K562 (cell line): ENCODE data around the gene RSU1. TPM values are rescaled to one million over a fixed set of nuclear protein-coding genes. Genes with fewer than 3 reads are reported as not detected.

ENCODE experiments used
- ATAC-seq: fragments of 200-7000 bp; cut with Tn5 transposase; 3 replicates; pipeline ENCODE4 v1.9.1; 2020; ENCODE audit warnings: moderate library complexity
- BruUV-seq: library from RNA; stranded (reverse); fragments of 400-500 nt; replicated peaks from 2 replicates; lab custom pipeline; 2021; lab: Mats Ljungman, UMichigan
- CTCF ChIA-PET: fragments of 300-600 bp; formaldehyde crosslinking; extraction: SDS; loops from one replicate; lab custom pipeline; 2021; ENCODE audit warnings: low intra/inter-chr PET ratio; lab: Yijun Ruan, JAX
- POLR2A ChIA-PET: fragments of 300-600, 350-650 bp; sonication (Branson Sonifier 250); formaldehyde crosslinking; extraction: SDS; loops from one replicate; lab custom pipeline; 2021; ENCODE audit warnings: antibody characterized with exemption, inconsistent platforms; lab: Yijun Ruan, JAX
- DNase-seq, 4 experiments: peaks; one replicate each; pipeline versions ENCODE4 v3.0.0 to v3.0.0-alpha.2; 2011 to 2018; ENCODE audit warnings: low spot score in 3 of 4, mixed read lengths in 3 of 4; ENCODE audit errors: extremely low read depth in 1 of 4
- FAIRE-seq: peaks from 2 replicates; lab custom pipeline; 2011; peaks lifted over from hg19 to GRCh38; lab: Jason Lieb, UNC
- H2AFZ ChIP-seq: 2 replicates; pipeline ENCODE4 v1.6.0; 2011; ENCODE audit warnings: low read depth, low read length, control low read depth, inconsistent platforms
- H3K27ac ChIP-seq: fragments of 200-600 bp; 3 replicates; pipeline ENCODE4 v1.8.0; 2011; ENCODE audit warnings: low read depth, mild to moderate bottlenecking, control low read depth, inconsistent platforms, low read length, moderate library complexity, mixed read lengths; ENCODE audit errors: extremely low read depth
- H3K27me3 ChIP-seq, 2 experiments: fragments of 300-600 bp in 1 of 2; 2 replicates in 1 of 2; 3 replicates in 1 of 2; pipeline versions ENCODE4 v1.6.0 to v1.8.0; 2011; ENCODE audit warnings: inconsistent platforms in 2 of 2, low read length in 2 of 2, mild to moderate bottlenecking in 1 of 2, mixed read lengths in 1 of 2, moderate library complexity in 1 of 2; ENCODE audit not compliant: control insufficient read depth in 2 of 2, insufficient read depth in 2 of 2
- H3K36me3 ChIP-seq: fragments of 300-600 bp; 3 replicates; pipeline ENCODE4 v1.8.0; 2011; ENCODE audit warnings: mild to moderate bottlenecking, low read length, inconsistent platforms; ENCODE audit not compliant: control insufficient read depth, insufficient read depth
- H3K4me1 ChIP-seq, 2 experiments: fragments of 200-600 bp in 1 of 2; replicated peaks in 1 of 2; 2 replicates in 1 of 2; 3 replicates in 1 of 2; pipeline versions ENCODE4 v1.5.1 to v1.8.0; 2011; ENCODE audit warnings: inconsistent platforms in 2 of 2, low read length in 2 of 2, mild to moderate bottlenecking in 1 of 2, mixed read lengths in 1 of 2, moderate library complexity in 1 of 2; ENCODE audit not compliant: control insufficient read depth in 2 of 2, insufficient read depth in 2 of 2
- H3K4me2 ChIP-seq: 2 replicates; pipeline ENCODE4 v1.6.1; 2011; ENCODE audit warnings: low read length, control low read depth, inconsistent platforms, mixed read lengths; ENCODE audit not compliant: insufficient read depth
- H3K4me3 ChIP-seq: fragments of 200-600 bp; sonication (generic), shearing (Covaris generic); 2 replicates; pipeline ENCODE4 v1.5.1; 2016; ENCODE audit warnings: control low read depth, inconsistent platforms
- H3K79me2 ChIP-seq: fragments of 200-600 bp; 3 replicates; pipeline ENCODE4 v1.8.0; 2011; ENCODE audit warnings: low read length, inconsistent platforms; ENCODE audit not compliant: control insufficient read depth, insufficient read depth
- H3K9ac ChIP-seq, 2 experiments: 2 replicates each; pipeline versions ENCODE4 v1.6.0 to v1.6.1; 2011; ENCODE audit warnings: low read depth in 2 of 2, low read length in 2 of 2, control low read depth in 1 of 2, inconsistent platforms in 1 of 2, mild to moderate bottlenecking in 1 of 2, mixed read lengths in 1 of 2; ENCODE audit not compliant: insufficient read depth in 1 of 2
- H3K9me1 ChIP-seq: one replicate; pipeline ENCODE4 v1.6.0; 2011; ENCODE audit warnings: inconsistent platforms, mild to moderate bottlenecking, low read length, moderate library complexity; ENCODE audit not compliant: control insufficient read depth, insufficient read depth
- H3K9me3 ChIP-seq: replicated peaks from 2 replicates; pipeline ENCODE4 v1.5.1; 2011; ENCODE audit warnings: low read depth, low read length, inconsistent platforms; ENCODE audit not compliant: control insufficient read depth, insufficient read depth
- H4K20me1 ChIP-seq: replicated peaks from 2 replicates; pipeline ENCODE4 v1.6.1; 2011; ENCODE audit warnings: low read length, inconsistent platforms, mixed read lengths; ENCODE audit not compliant: control insufficient read depth, insufficient read depth
- NR2C1 ChIP-seq, 2 experiments: fragments of 450-650 bp; IDR thresholded peaks; 2 replicates each; pipeline ENCODE4 v1.6.1; 2017; ENCODE audit warnings: mild to moderate bottlenecking in 2 of 2, antibody characterized with exemption in 1 of 2, inconsistent platforms in 1 of 2, missing compliant biosample characterization in 1 of 2, missing genetic modification characterization in 1 of 2
- STAT5A ChIP-seq: IDR thresholded peaks from 2 replicates; pipeline ENCODE4 v1.6.1; 2012; ENCODE audit warnings: low read length, inconsistent platforms, borderline replicate concordance
- WGBS: fragments of 100-300 bp; shearing (Covaris generic); methylation state at CpG from one replicate; pipeline ENCODE4 v1.1.6; 2016; ENCODE audit warnings: low coverage, mixed read lengths; ENCODE audit not compliant: insufficient coverage; ENCODE audit errors: missing lambda C conversion rate; 5-methylcytosine and 5-hydroxymethylcytosine counted together
- in situ Hi-C: fragments of 300-500 bp; cut with MboI; formaldehyde crosslinking; loops from 4 replicates; pipeline ENCODE4 v1.15.0; 2018; ENCODE audit warnings: inconsistent platforms, mixed read lengths
- intact Hi-C: fragments of 100-400 bp; cut with micrococcal nuclease; formaldehyde crosslinking; loops from 2 replicates; pipeline ENCODE4 v1.14.2; 2022
- polyA plus RNA-seq, 8 experiments: library from polyadenylated mRNA; depleted of rRNA in 4 of 8; stranded (reverse) in 5 of 8; unstranded in 3 of 8; fragments of >200 nt; fragmentation: Nextera tagmentation in 2 of 8; fragmentation: Illumina TruSeq in 1 of 8; extraction: Ambion mirVana in 2 of 8; extraction: Trizol in 1 of 8; gene quantifications; 2 replicates each; pipeline versions ENCODE4 v1.2.1 to v1.2.3, GENCODE V29; 2011 to 2014; ENCODE audit warnings: inconsistent platforms in 1 of 8, missing spikeins in 1 of 8
- total RNA-seq, 7 experiments: library from RNA; depleted of rRNA in 6 of 7; stranded (reverse); fragments of >200 nt in 6 of 7; fragmentation: Illumina TruSeq in 2 of 7; extraction: Trizol in 2 of 7; gene quantifications; 2 replicates each; pipeline versions ENCODE4 v1.2.1 to v1.2.3, GENCODE V29; 2011 to 2021; ENCODE audit warnings: low replicate concordance in 1 of 7
- TF ChIP-seq, protein P1 (sequence below): fragments of 450-650 bp; formaldehyde crosslinking; IDR thresholded peaks from 2 replicates; pipeline ENCODE4 v1.4.0; 2020; ENCODE audit warnings: mild to moderate bottlenecking, mixed read lengths
- TF ChIP-seq, protein P2 (sequence below): fragments of 450-650 bp; formaldehyde crosslinking; IDR thresholded peaks from 2 replicates; pipeline ENCODE4 v1.4.0; 2020; ENCODE audit warnings: mild to moderate bottlenecking
- TF ChIP-seq, protein P3 (sequence below): sonication (generic); formaldehyde crosslinking; IDR thresholded peaks from 2 replicates; pipeline ENCODE4 v1.4.0; 2020; ENCODE audit warnings: mild to moderate bottlenecking, missing genetic modification reagents

RSU1 gene
- total and polyA plus RNA-seq, 9 of the 15 experiments (the other 6 are each of a cell fraction or from before 2014, with no cell fraction given), result 18.8 to 67.3 (median 31.5) TPM

DNA sequence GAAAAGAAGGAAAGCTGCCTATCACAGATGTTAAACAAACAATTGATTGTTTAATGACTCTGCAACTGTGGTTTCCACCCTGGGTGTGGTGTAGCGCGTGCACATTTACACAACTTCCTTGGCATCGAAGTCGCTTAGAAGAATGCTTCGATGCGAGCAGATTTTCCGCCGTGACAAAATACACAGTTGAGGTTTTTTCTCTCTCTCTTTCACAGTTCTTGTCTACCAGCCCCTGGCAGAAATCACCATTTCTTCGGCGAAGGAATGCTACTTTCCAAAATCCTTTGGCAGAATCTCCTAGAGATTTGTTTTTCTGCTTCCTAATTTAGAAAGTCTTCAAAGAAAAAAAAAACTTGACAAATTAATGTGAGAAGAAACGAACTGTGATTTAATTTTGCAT lies 224.8 kb downstream of the RSU1 start:
- POLR2A ChIA-PET, result interaction anchor here (0.6 kb wide), 1 partner anchor 16 kb away, joined by 3 read pairs; no protein-coding TSS in a partner anchor
- no peak overlapping the region for H2AFZ ChIP-seq
- TF ChIP-seq, protein P1, sequence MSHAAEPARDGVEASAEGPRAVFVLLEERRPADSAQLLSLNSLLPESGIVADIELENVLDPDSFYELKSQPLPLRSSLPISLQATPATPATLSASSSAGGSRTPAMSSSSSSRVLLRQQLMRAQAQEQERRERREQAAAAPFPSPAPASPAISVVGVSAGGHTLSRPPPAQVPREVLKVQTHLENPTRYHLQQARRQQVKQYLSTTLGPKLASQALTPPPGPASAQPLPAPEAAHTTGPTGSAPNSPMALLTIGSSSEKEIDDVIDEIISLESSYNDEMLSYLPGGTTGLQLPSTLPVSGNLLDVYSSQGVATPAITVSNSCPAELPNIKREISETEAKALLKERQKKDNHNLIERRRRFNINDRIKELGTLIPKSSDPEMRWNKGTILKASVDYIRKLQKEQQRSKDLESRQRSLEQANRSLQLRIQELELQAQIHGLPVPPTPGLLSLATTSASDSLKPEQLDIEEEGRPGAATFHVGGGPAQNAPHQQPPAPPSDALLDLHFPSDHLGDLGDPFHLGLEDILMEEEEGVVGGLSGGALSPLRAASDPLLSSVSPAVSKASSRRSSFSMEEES (CRISPR knock-in tag), result no peak
- TF ChIP-seq, protein P2, sequence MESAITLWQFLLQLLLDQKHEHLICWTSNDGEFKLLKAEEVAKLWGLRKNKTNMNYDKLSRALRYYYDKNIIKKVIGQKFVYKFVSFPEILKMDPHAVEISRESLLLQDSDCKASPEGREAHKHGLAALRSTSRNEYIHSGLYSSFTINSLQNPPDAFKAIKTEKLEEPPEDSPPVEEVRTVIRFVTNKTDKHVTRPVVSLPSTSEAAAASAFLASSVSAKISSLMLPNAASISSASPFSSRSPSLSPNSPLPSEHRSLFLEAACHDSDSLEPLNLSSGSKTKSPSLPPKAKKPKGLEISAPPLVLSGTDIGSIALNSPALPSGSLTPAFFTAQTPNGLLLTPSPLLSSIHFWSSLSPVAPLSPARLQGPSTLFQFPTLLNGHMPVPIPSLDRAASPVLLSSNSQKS (CRISPR knock-in tag), result no peak
- TF ChIP-seq, protein P3, sequence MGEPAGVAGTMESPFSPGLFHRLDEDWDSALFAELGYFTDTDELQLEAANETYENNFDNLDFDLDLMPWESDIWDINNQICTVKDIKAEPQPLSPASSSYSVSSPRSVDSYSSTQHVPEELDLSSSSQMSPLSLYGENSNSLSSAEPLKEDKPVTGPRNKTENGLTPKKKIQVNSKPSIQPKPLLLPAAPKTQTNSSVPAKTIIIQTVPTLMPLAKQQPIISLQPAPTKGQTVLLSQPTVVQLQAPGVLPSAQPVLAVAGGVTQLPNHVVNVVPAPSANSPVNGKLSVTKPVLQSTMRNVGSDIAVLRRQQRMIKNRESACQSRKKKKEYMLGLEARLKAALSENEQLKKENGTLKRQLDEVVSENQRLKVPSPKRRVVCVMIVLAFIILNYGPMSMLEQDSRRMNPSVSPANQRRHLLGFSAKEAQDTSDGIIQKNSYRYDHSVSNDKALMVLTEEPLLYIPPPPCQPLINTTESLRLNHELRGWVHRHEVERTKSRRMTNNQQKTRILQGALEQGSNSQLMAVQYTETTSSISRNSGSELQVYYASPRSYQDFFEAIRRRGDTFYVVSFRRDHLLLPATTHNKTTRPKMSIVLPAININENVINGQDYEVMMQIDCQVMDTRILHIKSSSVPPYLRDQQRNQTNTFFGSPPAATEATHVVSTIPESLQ (CRISPR knock-in tag), result no peak
- no peak for TF ChIP-seq STAT5A
- TF ChIP-seq NR2C1 (IDR thresholded peaks at IDR 0.05), result no peak
- no peak for TF ChIP-seq NR2C1 (tag; IDR thresholded peaks at IDR 0.05)
- WGBS, result 80% methylated on average over 10 of the region's 11 CpGs
- H3K27ac ChIP-seq, result no peak overlapping the region
- no peak overlapping the region for H3K9ac ChIP-seq
- CTCF ChIA-PET, result no interaction called here
- intact Hi-C loops (no loop called here), in situ Hi-C loops (no loop called here)
- H3K4me2 ChIP-seq, result no peak overlapping the region
- no peaks in the 10 kb centered on the region; a peak in 1 of 5 replicates for H3K27me3 ChIP-seq
- FAIRE-seq (no peak), DNase-seq (no peak), ATAC-seq (no peak)
- BruUV-seq, result no TSS peak
- no peak overlapping the region for H3K4me3 ChIP-seq
- no peaks in the 10 kb centered on the region for H3K79me2 ChIP-seq
- no peaks in the 10 kb centered on the region for H4K20me1 ChIP-seq
- H3K9me3 ChIP-seq, result no peaks in the 10 kb centered on the region
- no peaks in the 10 kb centered on the region for H3K9me1 ChIP-seq
- H3K4me1 ChIP-seq, result no peaks in the 10 kb centered on the region
- H3K36me3 ChIP-seq, result no peaks in the 10 kb centered on the region
